Measurements from ENCODE around the gene UGT2A1.
"Not testable (repeated sequence)": the region's sequence is repeated elsewhere in the genome, so short reads cannot be mapped to it uniquely, and the experiment has no call there.

UGT2A1 gene

GRCh38 chr4:69653147-69653546 is at the start of gene UGT2A1:
Gene UGT2A1, minus strand, starts transcription at chr4:69653247. Its CDS starts 5,603 bp downstream, at chr4:69647644.
- DNase-seq (ENCODE audit: low read depth), result no peak

- no peak for DNase-seq (ENCODE audit: low read depth)
Measured at GRCh38 chr4:69702201-69702600, 49.2 kb upstream of the UGT2A1 start.

GRCh38 chr4:69701696-69702095 is 48.6 kb upstream of the UGT2A1 start:
- no peak for DNase-seq (ENCODE audit: low read depth)

DNA sequence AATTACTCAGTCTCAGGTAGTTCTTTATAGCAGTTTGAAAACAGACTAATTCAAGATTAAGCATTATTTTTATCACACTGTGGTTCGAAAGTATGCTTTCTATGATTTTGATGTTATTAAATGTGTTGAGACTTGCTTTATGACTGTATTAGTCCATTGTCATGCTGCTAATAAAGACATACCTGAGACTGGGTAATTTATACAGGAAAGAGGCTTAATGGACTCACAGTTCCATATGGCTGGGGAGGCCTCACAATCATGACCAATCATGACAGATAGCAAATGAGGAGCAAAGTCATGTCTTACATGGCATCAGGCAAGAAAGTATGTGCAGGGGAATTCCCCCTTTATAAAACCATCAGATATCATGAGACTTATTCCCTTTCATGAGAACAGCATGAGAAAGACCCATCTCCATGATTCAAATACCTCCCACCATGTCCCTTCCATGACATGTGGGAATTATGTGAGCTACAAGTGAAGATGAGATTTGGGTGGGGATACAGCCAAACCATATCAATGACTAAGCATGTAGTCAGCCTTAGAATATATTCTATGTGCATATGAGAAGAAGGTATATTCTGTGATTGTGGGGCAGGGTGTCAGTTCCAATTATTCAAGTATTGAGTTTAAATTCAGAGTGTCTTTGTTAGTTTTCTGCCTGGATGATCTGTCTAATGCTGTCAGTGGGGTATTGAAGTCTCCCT is 44.6 kb upstream of the UGT2A1 start:
- no peak for DNase-seq (ENCODE audit: low read depth)

- DNase-seq (ENCODE audit: low read depth), result peak; percentile 41
Measured at GRCh38 chr4:69689599-69689998, 36.6 kb upstream of the UGT2A1 start.

DNA sequence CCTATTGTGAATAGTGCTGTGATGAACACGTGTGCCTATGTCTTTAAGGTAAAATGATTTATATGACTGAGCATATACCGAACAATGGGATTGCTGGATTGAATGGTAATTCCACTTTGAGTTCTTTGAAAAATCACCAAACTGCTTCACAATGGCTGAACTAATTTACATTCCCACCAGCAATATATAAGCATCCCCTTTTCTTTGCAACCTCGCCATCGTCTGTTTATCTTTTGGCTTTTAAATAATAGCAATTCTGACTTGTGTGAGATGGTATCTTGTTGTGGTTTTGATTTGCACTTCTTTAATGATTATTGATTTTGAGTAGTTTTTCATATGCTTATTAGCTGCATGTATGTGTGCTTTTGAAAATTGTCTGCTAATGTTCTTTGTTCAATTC is 31.8 kb upstream of the UGT2A1 start:
- no peak for DNase-seq (ENCODE audit: low read depth)

DNA sequence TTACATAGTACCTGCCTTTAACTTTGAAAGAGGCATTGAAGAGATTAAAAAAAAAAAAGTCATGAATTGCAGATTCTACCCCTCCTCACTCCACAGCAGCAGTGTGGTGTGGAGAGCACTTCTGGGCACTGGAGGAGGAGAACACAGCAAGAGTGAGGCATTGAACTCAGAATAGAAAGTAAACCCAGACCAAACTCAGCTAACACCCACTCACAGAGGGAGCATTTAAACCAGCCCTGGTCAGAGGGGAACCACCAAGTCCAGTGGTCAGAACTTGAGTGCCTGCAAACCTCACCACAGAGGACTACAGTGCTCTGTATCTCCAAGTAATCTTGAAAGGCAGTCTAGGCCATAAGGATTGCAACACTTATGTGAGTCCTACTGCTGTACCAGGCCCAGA is 15.6 kb upstream of the UGT2A1 start:
- DNase-seq (ENCODE audit: low read depth), result no peak

DNA sequence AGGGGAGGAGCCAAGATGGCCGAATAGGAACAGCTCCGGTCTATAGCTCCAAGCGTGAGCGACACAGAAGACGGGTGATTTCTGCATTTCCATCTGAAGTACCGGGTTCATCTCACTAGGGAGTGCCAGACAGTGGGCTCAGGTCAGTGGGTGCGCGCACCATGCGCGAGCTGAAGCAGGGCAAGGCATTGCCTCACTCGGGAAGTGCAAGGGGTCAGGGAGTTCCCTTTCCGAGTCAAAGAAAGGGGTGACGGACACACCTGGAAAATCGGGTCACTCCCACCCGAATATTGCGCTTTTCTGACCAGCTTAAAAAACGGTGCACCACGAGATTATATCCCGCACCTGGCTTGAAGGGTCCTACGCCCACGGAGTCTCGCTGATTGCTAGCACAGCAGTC is 11.0 kb upstream of the UGT2A1 start:
- not testable (repeated sequence) for DNase-seq (ENCODE audit: low read depth)

GRCh38 chr4:69661130-69661803 is 8.2 kb upstream of the UGT2A1 start:
- not testable (repeated sequence) for DNase-seq (ENCODE audit: low read depth)

- no peak for DNase-seq (ENCODE audit: low read depth)
Measured at GRCh38 chr4:69658133-69658532, 5.1 kb upstream of the UGT2A1 start.

- no peak for DNase-seq (ENCODE audit: low read depth)
Measured at GRCh38 chr4:69656653-69657158, 3.7 kb upstream of the UGT2A1 start.

- no peak for DNase-seq (ENCODE audit: low read depth)
Measured at GRCh38 chr4:69650872-69651271, 2.2 kb downstream of the UGT2A1 start.

DNA sequence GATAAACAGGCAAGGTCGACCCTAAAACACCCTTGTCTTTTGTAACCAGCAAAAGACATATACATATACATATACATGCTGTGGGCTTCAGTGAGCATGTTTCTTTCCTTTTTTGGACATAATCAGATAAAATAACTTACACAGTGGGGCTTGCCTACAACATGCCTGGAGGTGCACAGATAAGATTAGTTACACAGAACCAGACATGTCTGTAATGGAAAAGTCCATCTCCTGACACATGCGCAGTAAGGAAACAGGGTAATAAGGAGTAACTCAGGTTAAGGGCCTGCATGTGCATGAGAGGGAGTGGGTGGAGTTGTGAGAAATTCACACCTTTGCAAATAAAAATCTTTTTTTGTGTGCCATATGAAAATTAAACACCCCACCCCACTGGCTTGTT is 3.4 kb downstream of the UGT2A1 start:
- no peak for DNase-seq (ENCODE audit: low read depth)

DNA sequence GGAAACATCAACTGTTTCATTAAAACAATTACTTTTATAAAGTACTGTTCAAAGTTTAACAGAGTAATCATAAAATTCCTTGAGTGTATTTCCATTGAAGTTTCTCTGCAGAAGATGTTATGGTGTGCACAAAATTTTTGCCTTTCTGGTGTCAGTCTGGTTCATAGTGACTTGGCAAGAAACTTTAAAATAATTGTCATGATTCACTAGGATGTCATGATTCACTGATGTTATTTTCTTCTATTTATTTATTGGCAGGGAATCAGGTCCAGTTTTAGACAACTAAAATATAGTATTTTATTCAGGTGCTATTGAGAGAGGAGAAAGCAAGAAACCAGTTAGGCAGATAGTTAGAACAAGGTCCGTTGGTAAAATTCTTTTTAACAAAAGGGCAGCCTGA is 3.8 kb downstream of the UGT2A1 start:
- DNase-seq (ENCODE audit: low read depth), result no peak

- no peak for DNase-seq (ENCODE audit: low read depth)
Measured at GRCh38 chr4:69642961-69643360, 10.1 kb downstream of the UGT2A1 start.

DNA sequence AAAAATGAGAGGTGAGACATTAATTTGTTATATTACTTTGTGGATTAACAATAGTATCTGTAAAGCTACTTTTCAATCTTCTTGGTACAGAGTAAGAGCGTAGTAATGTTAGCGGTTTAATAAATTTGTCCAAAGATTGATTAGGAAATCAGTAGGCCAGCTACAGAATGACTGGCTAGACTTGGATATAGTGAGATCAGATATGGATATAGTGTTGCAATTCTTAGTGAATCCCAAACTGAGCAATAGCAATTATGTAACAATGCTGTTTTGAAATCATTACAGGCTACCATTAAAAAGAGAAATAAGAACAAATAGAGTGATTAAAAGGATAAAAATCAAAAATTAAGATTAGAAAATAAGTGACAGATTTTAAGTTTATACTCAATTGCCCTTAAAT is 12.8 kb downstream of the UGT2A1 start:
- DNase-seq (ENCODE audit: low read depth), result no peak

GRCh38 chr4:69639542-69639941 is 13.5 kb downstream of the UGT2A1 start, which contains the start of gene UGT2A2:
Gene UGT2A2, minus strand, starts transcription at chr4:69639642. Its CDS starts 2 bp downstream, at chr4:69639640.
- no peak for DNase-seq (ENCODE audit: low read depth)

- DNase-seq (ENCODE audit: low read depth), result peak; percentile 29
Measured at GRCh38 chr4:69617083-69617694, 35.9 kb downstream of the UGT2A1 start.

DNA sequence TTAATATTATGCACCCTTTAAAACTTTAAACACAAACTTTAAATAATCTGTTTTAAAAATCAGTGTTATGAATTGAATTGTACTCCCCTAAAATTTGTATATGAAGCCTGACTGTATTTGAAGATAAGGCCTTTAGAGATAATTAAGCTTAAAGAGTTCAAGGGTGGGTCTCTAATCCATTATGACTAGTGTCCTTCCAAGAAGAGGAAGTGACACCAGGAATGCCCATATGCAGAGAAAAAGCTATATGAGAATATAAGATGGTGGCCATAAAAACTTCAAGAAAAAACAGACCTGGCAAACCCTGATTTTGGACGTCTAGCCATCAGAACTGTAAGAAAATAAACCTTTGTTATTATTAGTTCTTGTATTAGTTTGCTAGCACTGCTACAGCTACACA is 42.6 kb downstream of the UGT2A1 start:
- DNase-seq (ENCODE audit: low read depth), result no peak

DNA sequence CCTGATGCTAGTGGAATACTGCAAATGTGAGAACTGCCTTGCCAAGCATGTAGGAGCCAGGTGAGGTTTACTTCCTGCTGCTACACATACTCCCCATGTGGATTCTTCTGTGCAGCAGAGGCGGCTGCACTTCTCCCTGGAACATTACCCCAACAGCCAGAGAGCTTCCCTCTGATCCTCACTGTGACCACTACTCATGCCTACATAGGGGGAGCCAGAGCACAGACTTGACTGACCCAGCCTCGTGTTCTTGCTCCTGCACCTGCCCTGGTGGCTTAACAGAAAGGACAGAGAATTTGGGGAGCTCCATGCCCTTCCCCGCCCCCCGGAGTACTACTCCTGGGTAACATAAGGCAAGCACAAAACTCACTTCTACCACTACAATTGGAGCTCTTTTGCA is 52.0 kb downstream of the UGT2A1 start:
- DNase-seq (ENCODE audit: low read depth), result no peak

DNA sequence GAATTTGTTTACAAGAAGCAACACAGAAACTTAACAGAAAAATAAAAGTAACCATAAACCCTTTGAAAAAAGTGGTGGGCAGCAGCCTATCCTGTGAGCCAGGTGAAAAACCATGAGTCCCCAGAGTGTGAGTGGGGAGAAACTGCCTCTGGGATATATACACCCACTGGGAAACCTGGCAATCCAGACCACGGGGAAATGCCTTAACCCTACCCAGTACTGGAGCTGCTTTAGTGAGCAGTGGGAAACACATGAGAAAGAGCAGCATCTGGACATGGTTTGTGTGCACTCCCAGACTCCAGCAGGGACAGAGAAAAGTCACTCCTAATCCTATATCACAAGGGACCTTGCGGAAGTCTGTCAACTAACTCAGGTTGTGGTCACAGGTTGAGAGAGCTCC is 53.0 kb downstream of the UGT2A1 start:
- no peak for DNase-seq (ENCODE audit: low read depth)

DNA sequence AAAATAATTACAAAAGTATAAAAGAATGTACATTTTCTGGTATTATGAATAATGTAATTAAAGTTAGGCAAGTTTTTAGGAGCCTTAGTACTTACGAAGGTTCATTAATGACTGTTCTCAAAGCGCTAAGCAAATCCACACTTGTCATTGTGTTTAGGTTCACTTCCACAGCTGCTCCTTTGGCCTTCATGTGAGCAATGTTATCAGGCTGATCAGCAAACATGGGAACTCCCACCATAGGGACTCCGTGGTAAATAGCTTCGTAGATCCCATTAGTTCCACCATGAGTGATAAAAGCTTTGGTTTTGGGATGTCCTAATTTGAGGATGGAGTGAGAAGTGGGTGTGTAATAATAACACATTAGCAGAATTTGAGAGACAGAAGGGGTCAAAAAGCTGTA is 58.7 kb downstream of the UGT2A1 start:
- DNase-seq (ENCODE audit: low read depth), result no peak

- no peak for DNase-seq (ENCODE audit: low read depth)
Measured at GRCh38 chr4:69591364-69591763, 61.7 kb downstream of the UGT2A1 start.

Data from fibroblast of the conjunctiva (primary cell).